HG02970 (cell line): ENCODE results near the gene TGIF1.

Experiments
- ATAC-seq: cut with Tn5 transposase; IDR thresholded peaks from one replicate; pipeline ENCODE4 v1.9.1; 2021; ENCODE audit warnings: mild to moderate bottlenecking, moderate library complexity, moderate number of reproducible peaks; ENCODE audit not compliant: unreplicated experiment, low FRiP score

Gene TGIF1

GRCh38 chr18:3427944-3428343, 22.0 kb upstream of the TGIF1 start:
- ATAC-seq = no peak

GRCh38 chr18:3429121-3429520, 20.9 kb upstream of the TGIF1 start:
- ATAC-seq = no peak

GRCh38 chr18:3434685-3435084, 15.3 kb upstream of the TGIF1 start:
- no peak for ATAC-seq

- ATAC-seq = no peak
Measured at GRCh38 chr18:3440341-3440740, 9.6 kb upstream of the TGIF1 start.

GRCh38 chr18:3441290-3441689, 8.7 kb upstream of the TGIF1 start:
- ATAC-seq = no peak

- no peak for ATAC-seq
Measured at GRCh38 chr18:3442919-3443318, 7.1 kb upstream of the TGIF1 start.

- no peak for ATAC-seq
Measured at GRCh38 chr18:3444296-3444695, 5.7 kb upstream of the TGIF1 start.

- ATAC-seq = no peak
Measured at GRCh38 chr18:3444954-3445353, 5.0 kb upstream of the TGIF1 start.

GRCh38 chr18:3447068-3447894, 2.7 kb upstream of the TGIF1 start:
- no peak for ATAC-seq

GRCh38 chr18:3447895-3448837, 1.8 kb upstream of the TGIF1 start:
- ATAC-seq = peak; percentile 57

GRCh38 chr18:3448838-3449511, 997 bp upstream of the TGIF1 start:
- peak; percentile 42 for ATAC-seq

GRCh38 chr18:3449512-3450011, 410 bp upstream of the TGIF1 start:
- ATAC-seq = no peak

GRCh38 chr18:3450799-3451182, 819 bp downstream of the TGIF1 start:
- ATAC-seq = no peak

GRCh38 chr18:3451183-3451988, 1.4 kb downstream of the TGIF1 start:
- no peak for ATAC-seq

GRCh38 chr18:3451989-3452749, 2.2 kb downstream of the TGIF1 start:
- no peak for ATAC-seq

- no peak for ATAC-seq
Measured at GRCh38 chr18:3452750-3453539, 3.0 kb downstream of the TGIF1 start.

GRCh38 chr18:3453540-3454364, 3.8 kb downstream of the TGIF1 start:
- ATAC-seq = no peak
